Ishikawa (cell line): ENCODE results near the gene SLC7A7.

Experiments used
- CEBPB ChIP-seq: IDR thresholded peaks from 2 replicates; pipeline ENCODE4 v1.6.1; 2012
- CREB1 ChIP-seq: IDR thresholded peaks from 2 replicates; pipeline ENCODE4 v1.6.1; 2012; ENCODE audit warnings: low read depth
- EGR1 ChIP-seq: IDR thresholded peaks from 2 replicates; pipeline ENCODE4 v1.6.1; 2012
- EP300 ChIP-seq: IDR thresholded peaks from 2 replicates; pipeline ENCODE4 v1.6.1; 2012; ENCODE audit warnings: borderline replicate concordance
- FOXM1 ChIP-seq: IDR thresholded peaks from 2 replicates; pipeline ENCODE4 v1.6.1; 2012; ENCODE audit warnings: low read depth, borderline replicate concordance
- NFIC ChIP-seq: IDR thresholded peaks from 2 replicates; pipeline ENCODE4 v1.6.1; 2012
- RAD21 ChIP-seq: IDR thresholded peaks from 2 replicates; pipeline ENCODE4 v1.6.1; 2012; ENCODE audit warnings: low read depth
- TAF1 ChIP-seq: IDR thresholded peaks from 2 replicates; pipeline ENCODE4 v1.6.1; 2012; ENCODE audit warnings: low read depth, mild to moderate bottlenecking
- TCF12 ChIP-seq: IDR thresholded peaks from 2 replicates; pipeline ENCODE4 v1.6.1; 2012; ENCODE audit warnings: low read depth
- TEAD4 ChIP-seq: IDR thresholded peaks from 2 replicates; pipeline ENCODE4 v1.6.1; 2012
- YY1 ChIP-seq: IDR thresholded peaks from 2 replicates; pipeline ENCODE4 v1.6.1; 2012; ENCODE audit warnings: low read depth
- ZBTB7A ChIP-seq: IDR thresholded peaks from 2 replicates; pipeline ENCODE4 v1.6.1; 2012; ENCODE audit warnings: low read depth
- TF ChIP-seq, protein P1 (sequence below): IDR thresholded peaks from 2 replicates; pipeline ENCODE4 v1.6.1; 2012
- TF ChIP-seq, protein P2 (sequence below): IDR thresholded peaks from 2 replicates; pipeline ENCODE4 v1.6.1; 2012; ENCODE audit warnings: low read depth, mild to moderate bottlenecking
- TF ChIP-seq, protein P3 (sequence below): IDR thresholded peaks from 2 replicates; pipeline ENCODE4 v1.6.1; 2012

SLC7A7 gene

DNA sequence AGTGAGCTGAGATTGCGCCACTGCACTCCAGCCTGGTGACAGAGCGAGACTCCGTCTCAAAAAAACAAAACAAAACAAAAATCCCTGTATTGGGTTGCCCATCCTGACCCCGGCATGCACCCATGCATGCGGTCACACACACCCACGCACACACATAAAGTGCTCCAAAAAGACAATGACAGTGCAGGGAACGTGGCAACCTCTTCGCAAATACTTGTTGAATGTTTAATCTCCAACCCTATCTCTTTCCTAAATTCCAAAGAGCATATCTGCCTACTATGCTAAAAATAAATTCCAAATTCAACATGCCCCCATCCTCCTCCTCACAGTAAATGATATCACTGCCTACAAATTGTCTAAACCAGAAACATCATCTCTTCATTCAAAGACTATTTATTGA, 13.5 kb downstream of the SLC7A7 start:
- TF ChIP-seq TEAD4 (no peak), NFIC (no peak), CEBPB (no peak), CREB1 (no peak), TCF12 (no peak), TAF1 (no peak), ZBTB7A (no peak)
- TF ChIP-seq, protein P1, sequence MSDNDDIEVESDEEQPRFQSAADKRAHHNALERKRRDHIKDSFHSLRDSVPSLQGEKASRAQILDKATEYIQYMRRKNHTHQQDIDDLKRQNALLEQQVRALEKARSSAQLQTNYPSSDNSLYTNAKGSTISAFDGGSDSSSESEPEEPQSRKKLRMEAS = no peak
- TF ChIP-seq, protein P2, sequence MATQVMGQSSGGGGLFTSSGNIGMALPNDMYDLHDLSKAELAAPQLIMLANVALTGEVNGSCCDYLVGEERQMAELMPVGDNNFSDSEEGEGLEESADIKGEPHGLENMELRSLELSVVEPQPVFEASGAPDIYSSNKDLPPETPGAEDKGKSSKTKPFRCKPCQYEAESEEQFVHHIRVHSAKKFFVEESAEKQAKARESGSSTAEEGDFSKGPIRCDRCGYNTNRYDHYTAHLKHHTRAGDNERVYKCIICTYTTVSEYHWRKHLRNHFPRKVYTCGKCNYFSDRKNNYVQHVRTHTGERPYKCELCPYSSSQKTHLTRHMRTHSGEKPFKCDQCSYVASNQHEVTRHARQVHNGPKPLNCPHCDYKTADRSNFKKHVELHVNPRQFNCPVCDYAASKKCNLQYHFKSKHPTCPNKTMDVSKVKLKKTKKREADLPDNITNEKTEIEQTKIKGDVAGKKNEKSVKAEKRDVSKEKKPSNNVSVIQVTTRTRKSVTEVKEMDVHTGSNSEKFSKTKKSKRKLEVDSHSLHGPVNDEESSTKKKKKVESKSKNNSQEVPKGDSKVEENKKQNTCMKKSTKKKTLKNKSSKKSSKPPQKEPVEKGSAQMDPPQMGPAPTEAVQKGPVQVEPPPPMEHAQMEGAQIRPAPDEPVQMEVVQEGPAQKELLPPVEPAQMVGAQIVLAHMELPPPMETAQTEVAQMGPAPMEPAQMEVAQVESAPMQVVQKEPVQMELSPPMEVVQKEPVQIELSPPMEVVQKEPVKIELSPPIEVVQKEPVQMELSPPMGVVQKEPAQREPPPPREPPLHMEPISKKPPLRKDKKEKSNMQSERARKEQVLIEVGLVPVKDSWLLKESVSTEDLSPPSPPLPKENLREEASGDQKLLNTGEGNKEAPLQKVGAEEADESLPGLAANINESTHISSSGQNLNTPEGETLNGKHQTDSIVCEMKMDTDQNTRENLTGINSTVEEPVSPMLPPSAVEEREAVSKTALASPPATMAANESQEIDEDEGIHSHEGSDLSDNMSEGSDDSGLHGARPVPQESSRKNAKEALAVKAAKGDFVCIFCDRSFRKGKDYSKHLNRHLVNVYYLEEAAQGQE = no peak

DNA sequence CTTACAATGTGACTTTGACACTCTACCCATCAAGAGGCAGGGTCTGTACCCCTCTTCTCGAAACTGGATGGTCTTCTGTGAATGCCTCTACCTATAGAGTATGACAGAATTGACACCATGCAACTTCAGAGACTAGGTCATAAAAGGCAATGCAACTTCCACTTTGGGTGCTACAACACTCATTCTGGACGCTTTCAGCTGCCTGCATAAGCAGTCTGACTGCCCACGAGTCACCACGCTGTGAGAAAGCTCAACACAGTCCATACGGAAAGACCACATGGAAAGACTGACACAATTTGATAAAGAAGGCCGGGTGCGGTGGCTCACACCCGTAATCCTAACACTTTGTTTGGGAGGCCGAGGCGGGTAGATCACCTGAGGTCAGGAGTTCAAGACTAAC, 14.9 kb downstream of the SLC7A7 start:
- TF ChIP-seq TEAD4 (no peak), TCF12 (no peak), EP300 (no peak), ZBTB7A (no peak), CEBPB (no peak), FOXM1 (no peak), NFIC (no peak), EGR1 (no peak), YY1 (no peak), CREB1 (no peak), TAF1 (no peak)
- TF ChIP-seq, protein P1 = no peak
- TF ChIP-seq, protein P2 = no peak
- TF ChIP-seq, protein P3, sequence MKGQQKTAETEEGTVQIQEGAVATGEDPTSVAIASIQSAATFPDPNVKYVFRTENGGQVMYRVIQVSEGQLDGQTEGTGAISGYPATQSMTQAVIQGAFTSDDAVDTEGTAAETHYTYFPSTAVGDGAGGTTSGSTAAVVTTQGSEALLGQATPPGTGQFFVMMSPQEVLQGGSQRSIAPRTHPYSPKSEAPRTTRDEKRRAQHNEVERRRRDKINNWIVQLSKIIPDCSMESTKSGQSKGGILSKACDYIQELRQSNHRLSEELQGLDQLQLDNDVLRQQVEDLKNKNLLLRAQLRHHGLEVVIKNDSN = no peak

DNA sequence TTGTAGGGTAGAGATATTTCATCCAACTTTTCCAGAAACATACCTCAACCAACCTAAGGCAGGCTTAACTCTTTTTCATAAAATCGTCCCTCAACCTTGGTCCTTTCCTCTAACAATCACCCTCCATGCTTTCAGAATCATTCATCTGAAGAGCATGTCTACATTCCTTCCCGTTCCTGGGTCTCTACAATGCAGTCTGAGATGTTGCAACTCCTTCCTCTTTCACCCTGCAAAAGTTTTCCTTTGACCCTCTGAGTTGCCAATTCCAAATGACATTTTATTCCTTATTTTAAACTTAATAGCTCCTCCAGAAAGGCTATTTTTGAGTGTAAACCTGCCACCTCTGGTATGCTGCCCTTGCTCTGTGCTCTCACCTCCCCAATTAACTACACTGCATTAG, 16.7 kb downstream of the SLC7A7 start:
- TF ChIP-seq RAD21 = no peak
- TF ChIP-seq CREB1 = no peak
- TF ChIP-seq, protein P1 = no peak
- no peak for TF ChIP-seq CEBPB

DNA sequence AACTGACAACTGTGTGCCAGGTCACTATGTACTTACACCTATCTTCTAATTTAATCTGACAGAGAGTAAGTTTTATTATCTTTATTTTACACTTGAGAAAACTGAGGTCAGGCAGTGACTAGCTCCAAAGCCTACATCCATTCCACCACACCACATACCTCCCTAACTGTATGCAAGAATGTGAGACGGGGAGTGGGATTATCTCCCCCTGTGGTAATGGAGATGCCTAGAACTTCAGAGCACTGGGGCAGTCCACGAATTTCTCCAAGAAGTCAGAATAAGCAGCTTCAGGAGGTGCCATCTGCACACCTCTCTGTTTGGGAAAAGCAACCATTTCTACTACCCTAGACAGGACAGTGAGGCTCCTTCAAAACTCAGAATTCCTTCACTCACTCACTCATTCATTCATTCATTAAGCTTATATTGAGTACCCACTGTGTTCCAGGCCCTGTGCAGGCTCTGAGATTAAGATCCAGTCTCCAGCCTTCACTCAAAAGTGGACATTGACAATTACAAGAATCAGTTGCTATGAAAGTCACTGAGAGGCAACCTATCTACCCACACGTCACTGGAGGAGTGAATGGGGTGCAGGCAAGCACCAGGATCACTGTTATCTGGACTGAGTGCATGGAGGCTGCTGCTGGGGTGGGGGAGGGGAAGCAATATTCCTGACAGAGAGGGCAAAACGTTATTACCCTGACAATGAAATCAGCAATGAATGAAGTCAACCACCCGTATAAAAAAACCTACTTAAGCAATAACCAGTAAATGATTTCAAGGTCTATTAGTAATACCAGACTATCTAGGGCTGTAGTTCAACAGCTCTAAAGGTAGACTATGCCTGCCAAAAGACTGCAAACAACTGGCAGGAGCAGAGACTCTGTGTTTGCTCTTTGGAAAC, 18.0 kb downstream of the SLC7A7 start:
- no peak for TF ChIP-seq TCF12
- no peak for TF ChIP-seq EP300

DNA sequence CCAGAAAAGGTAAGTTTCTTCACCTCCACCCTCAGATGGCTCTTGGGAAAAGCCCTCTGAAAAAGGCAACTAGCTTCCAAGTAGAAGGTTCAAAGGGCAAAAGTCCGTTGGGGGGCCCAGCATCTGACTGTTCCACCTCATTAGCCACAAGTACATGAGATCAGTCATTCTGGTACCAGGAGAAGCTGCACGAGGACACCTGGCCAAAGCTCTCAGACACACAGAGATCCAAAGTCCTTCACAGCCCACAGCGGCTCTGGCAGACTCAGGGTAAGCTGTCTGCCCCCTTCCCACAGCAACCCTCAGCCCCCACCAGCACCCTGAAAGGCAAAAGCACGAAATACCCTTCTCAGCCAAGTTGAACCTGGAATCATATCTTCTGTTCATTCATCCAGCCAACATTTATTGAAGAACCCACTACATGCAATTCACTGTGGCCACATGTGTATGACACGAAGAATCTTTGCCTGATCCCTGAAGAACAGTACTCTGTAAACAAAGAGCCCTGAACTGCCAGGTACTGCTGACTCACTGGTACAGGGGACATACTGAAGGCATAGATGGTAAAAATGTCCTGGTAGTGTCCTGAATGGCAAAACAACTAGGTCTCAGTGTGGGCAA, 19.0 kb downstream of the SLC7A7 start:
- TF ChIP-seq CREB1 (no peak), CEBPB (no peak), RAD21 (no peak), YY1 (no peak), TAF1 (no peak), TCF12 (no peak), TEAD4 (no peak), ZBTB7A (no peak), NFIC (no peak), FOXM1 (no peak), EP300 (no peak), EGR1 (no peak)
- TF ChIP-seq, protein P2 = no peak
- TF ChIP-seq, protein P1 = no peak
- TF ChIP-seq, protein P3 = no peak
